MCF 10A (cell line): ENCODE data around the gene HS3ST6. TPM values are rescaled to one million over a fixed set of nuclear protein-coding genes. Genes with fewer than 3 reads are reported as not detected.
A peak's percentile ranks its signal among the peaks of the same experiment; 100 is the strongest.
"Not testable (repeated sequence)": the region's sequence is repeated elsewhere in the genome, so short reads cannot be mapped to it uniquely, and the experiment has no call there.

ENCODE experiments used
- BruUV-seq: library from RNA; stranded (reverse); fragments of 400-500 nt; replicated peaks from 2 replicates; lab custom pipeline; 2021; lab: Mats Ljungman, UMichigan
- CTCF ChIA-PET: fragments of 300-600 bp; sonication (Branson Sonifier 250); formaldehyde crosslinking; extraction: SDS; loops from one replicate; lab custom pipeline; 2021; ENCODE audit warnings: antibody characterized with exemption, inconsistent platforms; lab: Yijun Ruan, JAX
- POLR2A ChIA-PET: fragments of 300-600, 350-650 bp; sonication (Branson Sonifier 250); formaldehyde crosslinking; extraction: SDS; loops from one replicate; lab custom pipeline; 2020; ENCODE audit warnings: antibody characterized with exemption, inconsistent platforms; lab: Yijun Ruan, JAX
- DNase-seq: peaks from one replicate; pipeline ENCODE4 v3.0.0-alpha.2; 2018; ENCODE audit not compliant: unreplicated experiment
- H3K27ac Mint-ChIP-seq: one replicate; pipeline ENCODE4 v1.8.0; 2022; ENCODE audit warnings: mild to moderate bottlenecking, low read depth, mixed read lengths; ENCODE audit not compliant: unreplicated experiment
- H3K27me3 Mint-ChIP-seq: one replicate; pipeline ENCODE4 v1.8.0; 2022; ENCODE audit warnings: mixed read lengths; ENCODE audit not compliant: insufficient read depth, unreplicated experiment
- H3K36me3 Mint-ChIP-seq: one replicate; pipeline ENCODE4 v1.8.0; 2022; ENCODE audit warnings: mild to moderate bottlenecking, moderate library complexity, mixed read lengths; ENCODE audit not compliant: insufficient read depth, unreplicated experiment
- H3K4me1 Mint-ChIP-seq: one replicate; pipeline ENCODE4 v1.8.0; 2022; ENCODE audit warnings: mixed read lengths; ENCODE audit not compliant: insufficient read depth, unreplicated experiment
- H3K4me3 Mint-ChIP-seq: one replicate; pipeline ENCODE4 v1.8.0; 2022; ENCODE audit warnings: mild to moderate bottlenecking, moderate library complexity, mixed read lengths; ENCODE audit not compliant: unreplicated experiment
- H3K9me3 Mint-ChIP-seq: one replicate; pipeline ENCODE4 v1.8.0; 2022; ENCODE audit warnings: mixed read lengths; ENCODE audit not compliant: unreplicated experiment
- CTCF ChIP-seq: fragments of 200-600 bp; IDR thresholded peaks from one replicate; pipeline ENCODE4 v1.8.0; 2022; ENCODE audit warnings: antibody characterized with exemption, mild to moderate bottlenecking; ENCODE audit not compliant: unreplicated experiment
- intact Hi-C: fragments of 100-400 bp; cut with micrococcal nuclease; formaldehyde crosslinking; loops from 2 replicates; pipeline ENCODE4 v1.14.1; 2022
- total RNA-seq: library from RNA; stranded (reverse); gene quantifications from 2 replicates; pipeline ENCODE4 v1.2.3, GENCODE V29; 2022

The HS3ST6 gene
- total RNA-seq, 1 experiment from 2014 or later: not detected

GRCh38 chr16:1924095-1924494, 5.9 kb upstream of the HS3ST6 start:
- Mint-ChIP-seq H3K4me1 (peaks cover 6% of the 10 kb centered on the region), H3K27me3 (peaks cover 27% of the 10 kb centered on the region), H3K36me3 (peaks cover 3% of the 10 kb centered on the region), H3K9me3 (no peaks in the 10 kb centered on the region), H3K27ac (no peak overlapping the region), H3K4me3 (no peak overlapping the region)
- POLR2A ChIA-PET: interaction anchor here (0.8 to 1.5 kb wide), 4 partner anchors 24 to 90 kb away, joined by 4 to 6 read pairs (median 4); partner anchors contain the start of gene RPS2
- DNase-seq: no peak
- intact Hi-C loops: no loop called here
- BruUV-seq: no TSS peak
- no peak for TF ChIP-seq CTCF
- CTCF ChIA-PET: interaction anchor here (0.6 to 1.3 kb wide), 6 partner anchors 13 to 593 kb away, joined by 3 to 5 read pairs (median 3); no protein-coding TSS in a partner anchor

- intact Hi-C loops: no loop called here
- Mint-ChIP-seq H3K27me3 (peaks cover 33% of the 10 kb centered on the region), H3K27ac (no peak overlapping the region), H3K9me3 (no peaks in the 10 kb centered on the region), H3K4me3 (no peak overlapping the region), H3K4me1 (peaks cover 6% of the 10 kb centered on the region), H3K36me3 (no peaks in the 10 kb centered on the region)
- DNase-seq: peak; percentile 39
- BruUV-seq: no TSS peak
- ChIA-PET POLR2A (interaction anchor here (0.8 to 1.5 kb wide), 4 partner anchors 23 to 89 kb away, joined by 4 to 6 read pairs (median 4); partner anchors contain the start of gene RPS2), CTCF (interaction anchor here (0.6 to 1.3 kb wide), 8 partner anchors 12 to 592 kb away, joined by 3 to 5 read pairs (median 3); no protein-coding TSS in a partner anchor)
- no peak for TF ChIP-seq CTCF
Measured at GRCh38 chr16:1923299-1924034, 5.3 kb upstream of the HS3ST6 start.

- intact Hi-C loops: no loop called here
- Mint-ChIP-seq H3K27me3 (peaks cover 35% of the 10 kb centered on the region), H3K27ac (no peak overlapping the region), H3K36me3 (no peaks in the 10 kb centered on the region), H3K4me3 (no peak overlapping the region), H3K9me3 (no peaks in the 10 kb centered on the region), H3K4me1 (peaks cover 6% of the 10 kb centered on the region)
- ChIA-PET CTCF (interaction anchor here (1.1 kb wide), 1 partner anchor 30 kb away, joined by 5 read pairs; no protein-coding TSS in a partner anchor), POLR2A (no interaction called here)
- DNase-seq: no peak
- BruUV-seq: no TSS peak
- TF ChIP-seq CTCF: no peak
Measured at GRCh38 chr16:1922357-1922756, 4.1 kb upstream of the HS3ST6 start.

- Mint-ChIP-seq H3K27ac (no peak overlapping the region), H3K9me3 (no peaks in the 10 kb centered on the region), H3K4me3 (no peak overlapping the region), H3K36me3 (no peaks in the 10 kb centered on the region), H3K27me3 (peaks cover 49% of the 10 kb centered on the region), H3K4me1 (peaks cover 6% of the 10 kb centered on the region)
- BruUV-seq: no TSS peak
- intact Hi-C loops: no loop called here
- no peak for DNase-seq
- no peak for TF ChIP-seq CTCF
- CTCF ChIA-PET: interaction anchor here (1.4 kb wide), 1 partner anchor 9 kb away, joined by 3 read pairs; no protein-coding TSS in a partner anchor
- POLR2A ChIA-PET: interaction anchor here (1.5 kb wide), 1 partner anchor 52 kb away, joined by 3 read pairs; no protein-coding TSS in a partner anchor
Measured at GRCh38 chr16:1920727-1921171, 2.5 kb upstream of the HS3ST6 start.

GRCh38 chr16:1920122-1920521, 1.9 kb upstream of the HS3ST6 start:
- CTCF ChIA-PET: interaction anchor here (1.4 kb wide), 1 partner anchor 10 kb away, joined by 3 read pairs; no protein-coding TSS in a partner anchor
- H3K4me3 Mint-ChIP-seq, H3K36me3 Mint-ChIP-seq, intact Hi-C loops, H3K4me1 Mint-ChIP-seq, H3K9me3 Mint-ChIP-seq, BruUV-seq, H3K27ac Mint-ChIP-seq, DNase-seq, POLR2A ChIA-PET: not testable (repeated sequence)
- peaks cover 49% of the 10 kb centered on the region for H3K27me3 Mint-ChIP-seq
